HG03469 (cell line): ENCODE results near the gene MYCN.

ENCODE experiments used
- ATAC-seq: cut with Tn5 transposase; IDR thresholded peaks from one replicate; pipeline ENCODE4 v1.9.1; 2021; ENCODE audit warnings: mild to moderate bottlenecking, moderate library complexity, moderate number of reproducible peaks; ENCODE audit not compliant: unreplicated experiment

The MYCN gene

DNA sequence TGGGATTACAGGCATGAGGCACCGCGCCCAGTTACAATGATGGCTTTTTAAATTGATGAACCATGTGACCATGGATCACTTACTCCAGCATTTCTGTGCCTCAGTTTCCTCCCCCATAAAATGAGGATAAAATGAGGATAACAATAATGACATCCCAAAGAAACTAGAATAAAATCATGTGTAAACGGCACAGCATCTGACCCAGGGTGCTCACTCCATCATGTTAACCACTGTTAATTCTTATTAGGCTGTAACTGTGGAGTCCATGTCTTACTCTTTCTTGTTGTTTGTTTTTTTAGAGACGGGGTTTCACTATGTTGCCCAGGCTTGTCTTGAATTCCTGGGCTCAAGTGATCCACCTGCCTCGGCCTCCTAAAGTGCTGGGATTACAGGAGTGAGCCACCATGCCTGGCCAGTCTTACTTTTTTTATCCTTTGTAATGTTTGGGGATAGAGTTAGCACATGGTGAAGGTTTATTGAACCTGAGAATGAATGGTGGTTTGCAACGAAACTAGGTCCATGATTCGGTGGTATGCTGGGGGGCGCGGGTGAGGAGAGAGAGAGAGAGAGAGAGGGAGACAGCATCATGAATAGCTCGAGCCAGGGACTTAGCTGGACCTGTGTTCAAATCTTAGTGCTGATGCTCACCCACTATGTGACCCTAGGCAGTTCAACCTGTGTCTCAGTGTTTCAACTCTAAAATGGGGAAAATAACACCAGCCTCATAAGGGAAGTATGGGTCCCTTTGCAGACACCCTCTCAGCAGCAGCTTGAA lies 52.3 kb downstream of the MYCN start:
- no peak for ATAC-seq

- ATAC-seq: no peak
Measured at GRCh38 chr2:15993232-15993610, 52.9 kb downstream of the MYCN start.

DNA sequence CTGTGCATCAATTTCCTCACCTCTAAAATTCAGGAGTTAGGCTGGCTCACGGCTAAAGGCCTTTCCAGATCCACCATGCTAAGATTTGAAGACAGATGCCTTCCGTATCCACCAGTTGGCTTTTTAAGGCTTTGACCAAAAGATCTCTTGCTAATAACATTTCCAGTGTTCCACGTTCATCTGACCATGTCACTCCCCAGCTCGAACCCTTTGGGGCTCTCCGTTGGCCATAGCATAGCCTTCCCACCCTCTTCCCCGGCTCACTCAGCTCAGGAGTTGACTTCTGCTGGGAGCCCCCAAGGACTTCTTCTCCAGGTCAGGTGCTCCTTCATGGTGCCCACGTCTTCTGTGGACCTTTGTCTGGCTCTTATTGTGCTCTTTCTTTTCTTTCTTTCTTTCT lies 53.3 kb downstream of the MYCN start:
- no peak for ATAC-seq

- ATAC-seq: no peak
Measured at GRCh38 chr2:15995603-15996002, 55.3 kb downstream of the MYCN start.
